Measurements from ENCODE around the gene ERO1B. TPM values are rescaled to one million over a fixed set of nuclear protein-coding genes. Genes with fewer than 3 reads are reported as not detected.

The ERO1B gene
- total and polyA plus RNA-seq, 2 of the 4 experiments (the other 2 are of a cell fraction): 0.54 to 0.60 TPM

DNA sequence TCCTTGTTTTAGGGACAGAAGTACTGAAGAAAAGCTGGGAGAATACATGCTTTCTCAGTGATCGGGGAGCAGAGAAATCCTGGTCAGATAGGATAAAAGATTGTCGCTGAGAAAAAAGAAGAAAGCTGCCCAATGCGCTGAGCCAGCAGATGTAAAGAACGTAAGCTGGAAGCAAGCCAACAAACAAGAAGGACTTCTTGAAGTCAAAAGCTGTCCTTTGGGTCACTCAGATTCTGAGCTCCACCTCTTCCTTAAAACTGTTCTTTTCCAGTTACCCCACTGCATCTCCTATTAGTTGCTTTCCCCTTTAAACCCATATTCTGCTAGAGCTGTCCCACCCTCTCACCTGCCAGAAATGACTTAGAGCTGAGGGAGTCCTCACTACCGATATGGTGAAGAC is 74.6 kb downstream of the ERO1B start:
- no CpG with 5 or more reads among the region's 5 CpGs for WGBS, 2 experiments (ENCODE audit: extremely low coverage in 2 of 2, insufficient read length in 1 of 2)
- TF ChIP-seq RAD21 (IDR thresholded peaks at IDR 0.05; ENCODE audit: low read length) (no peak), BHLHE40 (IDR thresholded peaks at IDR 0.05; ENCODE audit: low read depth, low read length) (no peak)
- ATAC-seq (ENCODE audit: low read depth) (no peak), DNase-seq (no peak)
- Histone ChIP-seq H3K4me1 (ENCODE audit: control insufficient read depth, insufficient read depth, low read length) (no peaks in the 10 kb centered on the region), H2AK5ac (ENCODE audit: low read depth, low read length) (no peak overlapping the region), H2BK15ac (ENCODE audit: low read depth, low read length) (no peak overlapping the region), H2BK20ac (ENCODE audit: low read depth, low read length) (no peak overlapping the region), H3K4me3 (ENCODE audit: insufficient read depth, low read depth, low read length) (no peak overlapping the region), H3K14ac (replicated peaks; ENCODE audit: low read depth, low read length) (no peak overlapping the region), H2AK9ac (replicated peaks; ENCODE audit: low read depth, low read length, poor library complexity) (no peak overlapping the region), H4K20me1 (ENCODE audit: insufficient read depth, low read length) (no peaks in the 10 kb centered on the region), H3K9me1 (ENCODE audit: insufficient read depth, low read length) (peaks cover 5% of the 10 kb centered on the region; the same call in 1 of the 2 replicates), H3K27ac (ENCODE audit: insufficient read depth, low read length) (no peak overlapping the region), H3K18ac (ENCODE audit: low read depth, low read length) (no peak overlapping the region), H3K23ac (ENCODE audit: low read depth, low read length) (no peak overlapping the region), H3K4ac (ENCODE audit: low read depth, low read length) (no peak overlapping the region), H4K8ac (ENCODE audit: low read depth in 2 of 2, low read length in 2 of 2) (no peak overlapping the region), H3K9ac (ENCODE audit: low read depth, low read length) (no peak overlapping the region), H2AFZ (replicated peaks; ENCODE audit: low read length, poor library complexity) (no peak overlapping the region), H3K79me1 (ENCODE audit: low read depth in 1 of 2, low read length in 2 of 2) (no peaks in the 10 kb centered on the region; a peak in 1 of 4 replicates), H3K4me2 (ENCODE audit: low read depth, low read length) (no peak overlapping the region), H2BK120ac (ENCODE audit: low read depth, low read length) (no peak overlapping the region), H4K91ac (ENCODE audit: insufficient read depth, low read depth, low read length) (no peak overlapping the region), H3K9me3 (ENCODE audit: control insufficient read depth, insufficient read depth, low read length) (peaks cover 2% of the 10 kb centered on the region; the same call in 1 of the 2 replicates), H2BK5ac (ENCODE audit: low read depth, low read length, poor library complexity, severe bottlenecking) (no peak overlapping the region), H3K27me3 (ENCODE audit: control insufficient read depth, insufficient read depth, low read length) (no peaks in the 10 kb centered on the region), H4K5ac (ENCODE audit: low read depth, low read length) (no peak overlapping the region), H3K56ac (ENCODE audit: extremely low read depth, insufficient read depth, low read length) (no peak overlapping the region), H3K36me3 (ENCODE audit: control insufficient read depth, insufficient read depth, low read length) (peaks cover 4% of the 10 kb centered on the region; the same call in 1 of the 2 replicates)
- CTCF ChIA-PET: no interaction called here
- in situ Hi-C loops (cut with MboI; ENCODE audit: low sequenced_read_pairs) (no loop called here), intact Hi-C loops (cut with micrococcal nuclease) (no loop called here), dilution Hi-C loops (cut with HindIII; ENCODE audit: low sequenced_read_pairs, unreplicated experiment) (no loop called here)
- POLR2A ChIA-PET (ENCODE audit: unreplicated experiment): no interaction called here
- no TSS peak for BruUV-seq (replicated peaks)
